ENCODE data around the gene KLHL6.

GRCh38 chr3:183497313-183497712, 58.2 kb downstream of the KLHL6 start:
- TF ChIP-seq ZFX (IDR thresholded peaks at IDR 0.05) (no peak), CTCF (conservative IDR thresholded peaks at IDR 0.05) (no peak)
